WTC11 (cell line): ENCODE measurements around the gene WDR48. TPM values are rescaled to one million over a fixed set of nuclear protein-coding genes. Genes with fewer than 3 reads are reported as not detected.

ENCODE experiments used
- ATAC-seq: fragments of 200-7000 bp; cut with Tn5 transposase; 2 replicates; pipeline ENCODE4 v1.10.0; 2021; ENCODE audit warnings: mild to moderate bottlenecking, moderate library complexity
- CTCF ChIA-PET: fragments of 300-600 bp; sonication (Branson Sonifier 250); formaldehyde crosslinking; loops from one replicate; lab custom pipeline; 2021; ENCODE audit warnings: antibody characterized with exemption; lab: Charles Lee
- POLR2A ChIA-PET: fragments of 350-600 bp; sonication (Branson Sonifier 250); formaldehyde crosslinking; loops from one replicate; lab custom pipeline; 2021; ENCODE audit warnings: antibody characterized with exemption; lab: Charles Lee
- DNase-seq: peaks from one replicate; pipeline ENCODE4 v3.0.0; 2021; ENCODE audit warnings: low spot score
- H3K27ac Mint-ChIP-seq: 2 replicates; pipeline ENCODE4 v1.8.0; 2021; ENCODE audit warnings: mixed read lengths
- H3K27me3 Mint-ChIP-seq: 2 replicates; pipeline ENCODE4 v1.8.0; 2021; ENCODE audit warnings: low read depth, mild to moderate bottlenecking, moderate library complexity, mixed read lengths
- H3K36me3 Mint-ChIP-seq: 2 replicates; pipeline ENCODE4 v1.8.0; 2021; ENCODE audit warnings: mixed read lengths
- H3K4me1 Mint-ChIP-seq: 2 replicates; pipeline ENCODE4 v1.8.0; 2022; ENCODE audit warnings: mixed read lengths
- H3K4me3 Mint-ChIP-seq: 2 replicates; pipeline ENCODE4 v1.8.0; 2021; ENCODE audit warnings: mild to moderate bottlenecking, moderate library complexity, mixed read lengths
- H3K9me3 Mint-ChIP-seq: 2 replicates; pipeline ENCODE4 v1.8.0; 2021; ENCODE audit warnings: mixed read lengths
- ARID4B ChIP-seq: sonication (generic); formaldehyde crosslinking; IDR thresholded peaks from 2 replicates; pipeline ENCODE4 v1.8.0; 2023; ENCODE audit warnings: missing genetic modification reagents, mild to moderate bottlenecking, borderline replicate concordance
- CDX4 ChIP-seq: fragments of 250-450 bp; sonication (Bioruptor Pico); IDR thresholded peaks from 2 replicates; pipeline ENCODE4 v1.9.0; 2021; ENCODE audit warnings: moderate library complexity, mild to moderate bottlenecking, inconsistent platforms, borderline replicate concordance
- EMX1 ChIP-seq: fragments of 250-450 bp; sonication (Bioruptor Pico); IDR thresholded peaks from 2 replicates; pipeline ENCODE4 v1.8.0; 2021; ENCODE audit warnings: mild to moderate bottlenecking
- ESRRA ChIP-seq: sonication (generic); formaldehyde crosslinking; IDR thresholded peaks from 2 replicates; pipeline ENCODE4 v1.8.1; 2022; ENCODE audit warnings: mild to moderate bottlenecking, missing genetic modification reagents, borderline replicate concordance
- ETV6 ChIP-seq: sonication (generic); formaldehyde crosslinking; IDR thresholded peaks from 2 replicates; pipeline ENCODE4 v1.8.1; 2022; ENCODE audit warnings: mild to moderate bottlenecking, missing genetic modification reagents
- HMGXB4 ChIP-seq: sonication (generic); formaldehyde crosslinking; IDR thresholded peaks from 2 replicates; pipeline ENCODE4 v1.8.1; 2023; ENCODE audit warnings: mild to moderate bottlenecking, moderate library complexity, missing genetic modification reagents
- MYBL2 ChIP-seq: sonication (generic); formaldehyde crosslinking; IDR thresholded peaks from 2 replicates; pipeline ENCODE4 v1.8.1; 2023; ENCODE audit warnings: mild to moderate bottlenecking, moderate library complexity, missing genetic modification reagents
- NR3C1 ChIP-seq: sonication (generic); formaldehyde crosslinking; conservative IDR thresholded peaks from 2 replicates; pipeline ENCODE4 v1.8.1; 2023; ENCODE audit warnings: low read depth, mild to moderate bottlenecking, missing genetic modification reagents
- PRRX2 ChIP-seq: fragments of 250-450 bp; sonication (Bioruptor Pico); IDR thresholded peaks from 2 replicates; pipeline ENCODE4 v1.8.0; 2021; ENCODE audit warnings: mild to moderate bottlenecking
- SOX15 ChIP-seq: fragments of 250-450 bp; sonication (Bioruptor Pico); IDR thresholded peaks from 2 replicates; pipeline ENCODE4 v1.9.0; 2021; ENCODE audit warnings: mild to moderate bottlenecking
- TCF7 ChIP-seq: sonication (generic); formaldehyde crosslinking; IDR thresholded peaks from 2 replicates; pipeline ENCODE4 v1.8.0; 2022; ENCODE audit warnings: mild to moderate bottlenecking, low read depth, missing genetic modification reagents, moderate library complexity
- TEAD1 ChIP-seq: sonication (generic); formaldehyde crosslinking; IDR thresholded peaks from 2 replicates; pipeline ENCODE4 v1.8.0; 2022; ENCODE audit warnings: mild to moderate bottlenecking, missing genetic modification reagents
- ZNF121 ChIP-seq: sonication (generic); formaldehyde crosslinking; IDR thresholded peaks from 2 replicates; pipeline ENCODE4 v1.8.0; 2023; ENCODE audit warnings: missing genetic modification reagents
- ZNF138 ChIP-seq: sonication (generic); formaldehyde crosslinking; conservative IDR thresholded peaks from 2 replicates; pipeline ENCODE4 v1.8.1; 2022; ENCODE audit warnings: mild to moderate bottlenecking, moderate library complexity, missing genetic modification reagents
- ZNF263 ChIP-seq: sonication (generic); formaldehyde crosslinking; IDR thresholded peaks from 2 replicates; pipeline ENCODE4 v1.8.1; 2022; ENCODE audit warnings: low read depth, mild to moderate bottlenecking, moderate library complexity, missing genetic modification reagents
- ZNF671 ChIP-seq: fragments of 250-450 bp; sonication (Bioruptor Pico); IDR thresholded peaks from 2 replicates; pipeline ENCODE4 v1.8.0; 2021; ENCODE audit warnings: mild to moderate bottlenecking
- total RNA-seq: library from RNA; stranded (reverse); gene quantifications from 3 replicates; pipeline ENCODE4 v1.2.3, GENCODE V29; 2021
- TF ChIP-seq, protein P1 (sequence below): fragments of 250-450 bp; sonication (Bioruptor Pico); IDR thresholded peaks from 2 replicates; pipeline ENCODE4 v2.1.2; 2022; ENCODE audit warnings: mild to moderate bottlenecking, moderate library complexity
- TF ChIP-seq, protein P2 (sequence below): fragments of 250-450 bp; sonication (Bioruptor Pico); IDR thresholded peaks from 2 replicates; pipeline ENCODE4 v1.9.0; 2021; ENCODE audit warnings: mild to moderate bottlenecking

The WDR48 gene
- total RNA-seq, 1 experiment from 2014 or later, result 40.9 TPM

- TF ChIP-seq ZNF263 (no peak), SOX15 (CRISPR knock-in tag) (no peak), PRRX2 (no peak), ETV6 (no peak), EMX1 (CRISPR knock-in tag) (no peak), TCF7 (no peak), ZNF671 (CRISPR knock-in tag) (no peak), ZNF121 (CRISPR knock-in tag) (no peak), MYBL2 (CRISPR knock-in tag) (no peak), ARID4B (no peak), ESRRA (CRISPR knock-in tag) (no peak), NR3C1 (no peak), CDX4 (CRISPR knock-in tag) (no peak), HMGXB4 (CRISPR knock-in tag) (no peak)
- TF ChIP-seq, protein P1, sequence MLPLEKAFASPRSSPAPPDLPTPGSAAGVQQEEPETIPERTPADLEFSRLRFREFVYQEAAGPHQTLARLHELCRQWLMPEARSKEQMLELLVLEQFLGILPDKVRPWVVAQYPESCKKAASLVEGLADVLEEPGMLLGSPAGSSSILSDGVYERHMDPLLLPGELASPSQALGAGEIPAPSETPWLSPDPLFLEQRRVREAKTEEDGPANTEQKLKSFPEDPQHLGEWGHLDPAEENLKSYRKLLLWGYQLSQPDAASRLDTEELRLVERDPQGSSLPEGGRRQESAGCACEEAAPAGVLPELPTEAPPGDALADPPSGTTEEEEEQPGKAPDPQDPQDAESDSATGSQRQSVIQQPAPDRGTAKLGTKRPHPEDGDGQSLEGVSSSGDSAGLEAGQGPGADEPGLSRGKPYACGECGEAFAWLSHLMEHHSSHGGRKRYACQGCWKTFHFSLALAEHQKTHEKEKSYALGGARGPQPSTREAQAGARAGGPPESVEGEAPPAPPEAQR (CRISPR knock-in tag), result no peak
Measured at GRCh38 chr3:39062180-39062579, 10.4 kb downstream of the WDR48 start (continued).

GRCh38 chr3:39063143-39063542, 11.3 kb downstream of the WDR48 start:
- no peak for DNase-seq
- no peaks in the 10 kb centered on the region for H3K9me3 Mint-ChIP-seq
- H3K4me3 Mint-ChIP-seq, result no peak overlapping the region
- no peak overlapping the region for H3K27ac Mint-ChIP-seq
- H3K27me3 Mint-ChIP-seq, result no peaks in the 10 kb centered on the region
- peaks cover 6% of the 10 kb centered on the region for H3K36me3 Mint-ChIP-seq
- no peak for TF ChIP-seq ZNF138 (CRISPR knock-in tag)
- TF ChIP-seq, protein P2, sequence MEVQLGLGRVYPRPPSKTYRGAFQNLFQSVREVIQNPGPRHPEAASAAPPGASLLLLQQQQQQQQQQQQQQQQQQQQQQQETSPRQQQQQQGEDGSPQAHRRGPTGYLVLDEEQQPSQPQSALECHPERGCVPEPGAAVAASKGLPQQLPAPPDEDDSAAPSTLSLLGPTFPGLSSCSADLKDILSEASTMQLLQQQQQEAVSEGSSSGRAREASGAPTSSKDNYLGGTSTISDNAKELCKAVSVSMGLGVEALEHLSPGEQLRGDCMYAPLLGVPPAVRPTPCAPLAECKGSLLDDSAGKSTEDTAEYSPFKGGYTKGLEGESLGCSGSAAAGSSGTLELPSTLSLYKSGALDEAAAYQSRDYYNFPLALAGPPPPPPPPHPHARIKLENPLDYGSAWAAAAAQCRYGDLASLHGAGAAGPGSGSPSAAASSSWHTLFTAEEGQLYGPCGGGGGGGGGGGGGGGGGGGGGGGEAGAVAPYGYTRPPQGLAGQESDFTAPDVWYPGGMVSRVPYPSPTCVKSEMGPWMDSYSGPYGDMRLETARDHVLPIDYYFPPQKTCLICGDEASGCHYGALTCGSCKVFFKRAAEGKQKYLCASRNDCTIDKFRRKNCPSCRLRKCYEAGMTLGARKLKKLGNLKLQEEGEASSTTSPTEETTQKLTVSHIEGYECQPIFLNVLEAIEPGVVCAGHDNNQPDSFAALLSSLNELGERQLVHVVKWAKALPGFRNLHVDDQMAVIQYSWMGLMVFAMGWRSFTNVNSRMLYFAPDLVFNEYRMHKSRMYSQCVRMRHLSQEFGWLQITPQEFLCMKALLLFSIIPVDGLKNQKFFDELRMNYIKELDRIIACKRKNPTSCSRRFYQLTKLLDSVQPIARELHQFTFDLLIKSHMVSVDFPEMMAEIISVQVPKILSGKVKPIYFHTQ (CRISPR knock-in tag), result no peak
- TF ChIP-seq TEAD1 (CRISPR knock-in tag), result no peak
- CTCF ChIA-PET, result no interaction called here
- H3K4me1 Mint-ChIP-seq, result peaks cover 9% of the 10 kb centered on the region
- POLR2A ChIA-PET, result no interaction called here
- no peak for ATAC-seq
